NCI-H748 treated with DMSO at 0.1 percent for 48 hours (cell line): Measurements from ENCODE around the gene ZNF189.
A peak's percentile ranks its signal among the peaks of the same experiment; 100 is the strongest.

ENCODE experiments used
- DNase-seq: peaks from one replicate; lab custom pipeline; 2025; lab: John Stamatoyannopoulos, UW

The ZNF189 gene

DNA sequence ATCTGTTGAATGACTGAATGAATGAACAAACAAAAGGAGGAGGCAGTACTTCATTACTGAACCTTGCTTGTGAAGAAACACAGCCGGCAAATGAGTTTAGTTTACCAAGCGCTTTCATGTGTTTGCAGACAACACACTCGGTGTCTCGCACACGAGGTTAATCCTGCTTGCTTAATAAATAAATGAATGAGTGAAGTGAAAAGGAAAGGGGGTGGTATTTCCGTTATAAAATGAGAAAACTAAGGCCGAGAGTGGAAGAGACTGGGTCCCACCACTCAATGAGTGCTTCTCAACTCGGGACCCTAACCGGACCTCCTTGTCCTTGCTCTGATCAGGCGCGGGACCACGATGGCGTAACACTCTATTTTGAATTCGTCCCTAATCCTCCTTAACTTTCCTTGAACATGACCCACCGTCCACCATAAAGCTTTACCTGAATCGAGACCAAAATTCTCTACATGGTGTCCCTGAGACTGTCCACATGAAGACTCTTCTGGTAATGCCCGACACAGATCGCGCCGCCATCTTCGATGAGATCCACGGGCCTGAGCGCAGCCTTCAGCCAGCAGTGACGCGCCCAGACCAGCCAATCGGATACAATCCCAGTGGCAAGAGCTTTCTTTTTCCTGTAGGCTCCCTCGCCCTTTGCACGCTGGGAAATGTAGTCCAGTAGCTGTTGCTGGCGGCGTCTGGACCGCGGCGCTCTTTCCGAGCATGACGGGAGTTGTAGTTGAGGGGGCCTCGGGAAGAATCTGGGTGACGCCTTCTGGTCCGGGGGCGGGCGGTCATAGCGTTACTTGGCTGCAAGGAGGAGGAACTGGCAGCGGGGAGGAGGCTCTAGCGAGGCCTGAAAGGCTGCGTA is at the start of gene ZNF189, which contains the start of gene MRPL50:
ZNF189 (plus strand) TSS at position 784 of the 862 bp plus-strand sequence. CDS start 306 bp downstream, outside the sequence.
MRPL50 (minus strand) TSS at position 551 of the 862 bp plus-strand sequence; CDS start at position 525, 26 bp downstream.
- peak; percentile 98 for DNase-seq

DNA sequence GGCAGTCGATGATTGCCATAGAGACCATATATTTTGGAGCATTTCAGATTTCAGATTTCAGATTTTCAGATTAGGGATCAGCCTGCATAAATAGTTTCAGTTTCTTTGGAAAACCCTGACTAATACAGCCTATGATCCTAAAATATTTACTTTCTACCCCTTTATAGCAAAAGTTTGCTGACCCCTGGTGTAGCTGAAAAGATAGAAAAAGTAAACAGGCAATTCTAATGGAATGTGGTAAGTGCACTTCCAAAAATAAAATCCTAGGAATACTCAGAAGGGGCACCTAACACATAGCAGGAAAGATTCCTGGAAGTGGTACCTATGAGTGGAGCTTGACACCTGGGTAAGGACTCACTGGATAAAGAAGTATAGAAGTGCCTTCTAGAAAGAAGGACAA is 48.4 kb upstream of the ZNF189 start:
- no peak for DNase-seq

DNA sequence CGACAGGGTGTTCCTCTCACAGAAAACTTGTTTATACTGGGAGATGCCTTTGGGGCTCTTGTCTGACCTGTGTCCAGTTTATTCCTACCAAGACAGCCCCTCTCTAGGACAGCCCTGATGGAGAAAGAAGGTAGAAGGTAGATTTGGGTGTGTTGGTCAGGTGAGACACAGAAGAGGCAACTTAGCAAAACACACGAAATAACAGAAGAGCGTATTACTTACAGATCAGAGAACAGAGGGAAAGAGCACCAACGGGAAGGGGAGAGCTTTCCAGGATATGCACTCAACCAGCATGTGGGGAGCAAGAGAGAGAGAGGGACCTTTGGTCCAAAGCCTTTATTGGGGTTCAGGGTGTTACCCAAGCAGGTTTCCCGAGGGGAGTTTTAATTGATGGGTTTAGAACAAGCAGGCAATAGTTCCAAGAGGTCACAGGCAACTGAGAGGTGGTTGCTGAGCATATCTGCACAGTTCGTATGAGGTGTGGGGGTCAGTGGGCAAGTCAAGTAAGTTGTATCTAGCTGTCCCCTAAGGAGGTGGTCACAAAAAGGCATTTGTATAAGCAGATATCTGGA is 45.7 kb upstream of the ZNF189 start:
- DNase-seq = no peak

GRCh38 chr9:101353683-101354082 is 45.0 kb upstream of the ZNF189 start:
- no peak for DNase-seq

DNA sequence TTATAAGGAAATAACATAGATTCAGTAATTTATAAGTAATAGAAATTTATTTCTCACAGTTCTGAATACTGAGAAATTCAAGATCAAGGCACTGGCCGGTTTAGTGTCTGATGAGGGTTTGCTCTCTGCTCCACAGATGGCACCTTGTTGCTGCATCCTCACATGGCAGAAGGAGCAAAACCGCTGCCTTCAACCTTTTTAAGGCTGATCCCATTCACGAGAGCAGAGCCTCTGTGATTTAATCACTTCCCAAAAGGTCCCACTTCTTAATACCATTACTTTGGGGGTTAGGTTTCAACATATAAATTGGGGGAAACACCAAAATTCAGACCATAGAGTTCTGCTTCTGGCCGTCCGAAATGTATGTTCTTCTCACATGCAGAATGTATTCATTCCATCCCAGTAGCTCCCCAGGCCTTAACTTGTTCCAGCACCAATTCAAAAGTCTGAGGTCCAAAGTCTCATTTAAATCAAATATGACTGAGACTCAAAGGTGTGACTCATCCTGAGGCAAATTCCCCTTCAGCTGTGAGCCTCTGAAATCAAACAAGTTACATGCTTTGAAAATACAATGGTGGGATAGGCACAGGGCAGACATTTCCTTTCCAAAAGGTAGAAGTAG is 44.4 kb upstream of the ZNF189 start:
- DNase-seq = no peak

- DNase-seq = no peak
Observed at GRCh38 chr9:101354765-101355708, 43.6 kb upstream of the ZNF189 start.

- DNase-seq = no peak
Observed at GRCh38 chr9:101356619-101357018, 42.0 kb upstream of the ZNF189 start.

DNA sequence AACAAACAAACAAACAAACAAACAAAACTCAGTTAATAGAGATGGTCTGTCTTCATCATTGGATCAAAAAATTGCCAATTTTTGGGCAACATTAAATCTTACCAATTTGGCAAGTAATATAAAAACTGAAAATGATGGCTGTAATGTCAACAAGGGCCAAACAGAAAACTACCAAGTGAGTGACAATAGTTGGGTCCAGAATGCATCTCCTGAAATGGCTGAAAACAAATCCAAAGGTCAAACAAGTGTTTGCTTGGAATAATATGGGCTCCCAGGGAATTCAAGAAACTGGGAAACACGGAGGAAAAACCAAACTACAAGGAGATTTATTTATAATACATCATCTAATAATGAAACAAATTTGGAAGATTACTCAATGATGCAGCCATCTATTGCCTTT is 39.0 kb upstream of the ZNF189 start:
- DNase-seq = no peak

DNA sequence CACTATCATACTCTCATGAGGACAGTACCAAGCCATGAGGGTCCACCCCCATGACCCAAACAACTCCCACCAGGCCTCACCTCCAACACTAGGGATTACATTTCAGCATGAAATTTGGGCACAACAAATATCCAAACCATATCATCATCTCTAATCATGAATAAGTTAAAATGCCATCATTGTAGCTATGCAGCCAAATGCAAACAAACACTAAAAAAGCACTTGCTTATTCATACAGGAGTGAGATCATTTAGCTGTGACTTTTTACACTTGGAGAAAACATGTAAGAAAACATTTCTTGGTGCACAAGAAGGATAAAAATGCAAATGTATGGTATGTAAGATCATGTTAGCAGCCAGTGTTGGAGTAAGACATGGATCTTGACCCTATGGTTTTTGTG is 38.0 kb upstream of the ZNF189 start:
- DNase-seq = no peak

- DNase-seq = no peak
Observed at GRCh38 chr9:101362450-101362849, 36.2 kb upstream of the ZNF189 start.

DNA sequence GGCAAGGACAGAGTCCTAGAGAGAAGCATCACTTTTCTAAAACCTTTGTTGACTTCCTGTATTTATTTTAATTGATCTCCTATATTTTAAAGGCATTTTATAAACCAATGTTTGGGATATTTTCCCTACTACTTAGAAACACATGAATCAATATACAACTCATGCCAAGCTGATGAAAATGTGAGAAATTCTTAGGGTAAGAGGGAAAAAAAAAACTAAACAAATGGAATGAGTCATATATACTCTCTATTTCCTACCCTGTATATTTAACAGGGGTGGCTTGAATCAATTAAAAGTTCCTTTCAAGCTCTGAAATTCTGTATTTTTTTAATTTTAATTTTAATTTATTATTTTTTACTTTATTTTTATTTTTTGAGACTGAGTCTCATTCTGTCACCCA is 33.5 kb upstream of the ZNF189 start:
- DNase-seq = no peak

DNA sequence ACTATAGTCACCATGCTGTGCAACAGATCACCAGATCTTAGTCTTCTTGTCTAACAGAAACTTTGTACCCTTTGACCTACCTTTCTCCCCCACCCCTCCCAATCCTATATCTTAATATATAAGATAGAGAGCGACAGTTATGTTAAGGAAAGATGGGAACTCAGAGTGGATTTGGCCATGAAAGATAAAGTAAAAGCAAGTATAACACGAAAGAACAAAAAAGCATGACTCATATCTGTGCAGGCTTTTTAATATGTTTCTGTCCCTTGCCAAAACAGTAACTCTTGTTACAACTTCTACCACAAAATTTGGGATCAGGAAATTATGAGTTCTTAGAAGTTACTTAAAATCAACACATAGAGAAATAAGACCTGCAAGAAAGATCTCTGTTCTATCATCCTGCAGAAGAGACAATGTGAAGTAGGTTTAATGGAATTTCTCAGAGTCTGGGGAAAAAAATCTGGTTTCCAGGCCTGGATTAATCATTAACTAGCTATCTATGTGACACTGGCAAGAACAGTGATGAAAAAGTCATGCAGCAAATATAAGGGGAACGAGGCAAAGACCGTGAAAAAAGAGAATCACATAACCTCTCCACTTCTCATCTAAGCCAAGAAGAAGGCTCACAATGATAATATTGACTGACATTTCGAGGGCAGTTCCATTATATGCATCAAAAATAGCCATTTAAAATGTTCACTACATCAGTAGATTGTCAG is 32.5 kb upstream of the ZNF189 start:
- no peak for DNase-seq

DNA sequence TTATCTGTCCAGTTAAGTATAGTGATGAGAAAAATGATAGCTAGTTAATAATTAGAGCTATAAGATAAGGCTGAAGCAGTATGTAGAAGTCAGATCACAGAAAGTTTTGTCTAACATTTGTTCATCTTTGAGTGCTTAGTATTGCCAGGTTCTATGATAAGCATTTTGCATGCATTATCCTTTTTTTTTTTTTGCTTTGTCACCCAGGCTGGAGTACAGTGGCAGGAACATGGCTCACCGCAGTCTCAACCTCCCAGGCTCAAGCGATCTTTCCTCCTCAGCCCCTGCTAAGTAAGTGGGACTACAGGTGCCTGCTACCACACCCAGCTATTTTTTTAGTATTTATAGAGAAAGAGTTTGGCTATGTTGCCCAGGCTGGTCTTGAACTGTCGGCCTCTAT is 31.3 kb upstream of the ZNF189 start:
- no peak for DNase-seq

DNA sequence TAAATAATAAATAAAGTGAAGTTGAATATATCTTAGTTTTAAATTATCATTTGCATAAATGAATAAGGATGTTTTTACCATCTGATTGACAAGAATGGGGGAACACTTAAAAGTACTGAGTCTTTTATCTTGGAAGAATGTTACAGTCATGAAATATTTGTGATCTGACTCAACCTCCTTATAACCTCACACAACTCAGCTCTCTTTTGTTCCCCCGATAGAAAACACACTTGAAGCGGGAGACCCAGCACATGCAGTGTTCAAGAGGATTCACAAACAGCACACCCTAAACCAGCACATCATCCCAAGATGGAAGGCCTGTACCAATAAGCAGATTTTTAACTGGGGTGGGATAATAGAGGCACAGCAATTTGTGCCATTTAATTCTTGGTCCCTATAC is 29.4 kb upstream of the ZNF189 start:
- DNase-seq = no peak

DNA sequence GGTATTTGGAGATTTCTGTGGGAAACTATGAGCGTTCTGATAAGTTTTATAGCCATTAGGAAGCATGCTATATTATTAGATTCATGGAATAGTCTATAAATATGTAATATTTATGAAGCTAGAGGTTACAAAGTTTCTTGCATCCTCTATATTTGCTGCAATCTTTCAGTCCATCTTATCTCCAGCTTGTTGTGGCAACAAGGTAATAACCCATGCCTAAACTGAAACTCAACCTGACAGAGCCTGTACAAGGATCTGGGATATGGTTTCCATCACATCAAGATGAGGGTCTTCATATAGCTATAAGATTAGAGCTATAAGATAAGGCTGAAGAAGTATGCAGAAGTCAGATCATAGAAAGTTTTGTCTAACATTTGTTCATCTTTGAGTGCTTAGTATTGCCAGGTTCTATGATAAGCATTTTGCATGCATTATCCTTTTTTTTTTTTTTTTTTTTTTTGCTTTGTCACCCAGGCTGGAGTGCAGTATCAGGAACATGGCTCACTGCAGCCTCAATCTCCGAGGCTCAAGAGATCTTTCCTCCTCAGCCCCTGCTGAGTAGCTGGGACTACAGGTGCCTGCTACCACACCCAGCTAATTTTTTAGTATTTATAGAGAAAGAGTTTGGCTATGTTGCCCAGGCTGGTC is 28.6 kb upstream of the ZNF189 start:
- DNase-seq = no peak

GRCh38 chr9:101371813-101372212 is 26.8 kb upstream of the ZNF189 start:
- no peak for DNase-seq

DNA sequence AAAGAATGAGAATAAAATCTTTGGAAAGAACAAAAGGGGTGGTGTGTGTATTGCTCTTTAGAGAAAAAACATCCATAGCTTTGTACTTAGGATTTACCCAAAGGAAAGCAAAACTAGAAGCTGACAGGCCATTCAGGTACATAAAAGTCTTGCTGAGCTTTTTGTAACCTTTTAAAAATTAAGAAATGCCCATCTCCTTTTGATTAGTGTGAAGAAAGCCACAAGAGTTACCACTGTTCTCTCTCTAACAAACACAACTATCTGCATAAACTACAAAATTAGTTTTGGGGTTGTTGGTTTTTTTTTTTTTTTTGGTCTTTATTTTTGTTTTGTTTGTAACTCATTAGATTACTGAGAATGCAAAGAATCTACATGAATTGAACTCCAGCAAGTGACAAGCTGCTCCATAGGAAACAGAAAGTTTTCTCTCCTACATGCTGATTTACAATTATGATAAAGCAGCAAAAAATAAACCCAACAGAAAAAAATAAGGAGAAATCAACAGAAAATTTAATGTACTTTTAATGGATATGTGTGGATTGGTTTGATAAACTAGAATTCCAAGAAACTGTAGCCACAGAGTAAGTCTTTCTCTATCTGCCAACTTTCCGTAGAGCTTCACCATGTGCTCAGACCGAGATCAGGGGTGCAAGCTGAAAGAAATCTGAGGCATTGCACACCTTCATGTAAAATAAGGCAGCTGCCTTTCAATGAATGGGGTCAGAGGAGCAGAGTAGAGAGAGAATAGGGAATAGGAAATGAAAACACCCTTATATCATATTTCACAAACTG is 26.1 kb upstream of the ZNF189 start:
- DNase-seq = no peak

DNA sequence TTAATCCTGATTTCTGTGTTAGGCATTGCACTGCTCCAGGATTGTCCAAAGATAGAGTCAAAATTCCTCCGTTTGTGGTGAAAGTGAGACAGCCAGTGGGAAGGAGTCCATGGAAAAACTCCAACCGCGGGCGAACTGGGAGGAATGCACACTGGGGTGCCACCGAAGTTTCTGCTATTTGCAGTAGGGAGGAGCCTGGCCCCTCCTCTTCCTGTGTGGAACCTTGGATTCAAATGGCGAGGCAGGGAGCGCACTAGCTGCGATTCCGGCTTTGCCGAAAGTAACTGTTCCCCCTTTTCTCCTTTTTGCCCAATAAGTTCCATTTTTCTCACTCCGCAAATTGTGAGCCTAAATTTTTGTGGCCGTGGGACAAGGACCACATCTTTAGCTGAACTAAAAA is 23.1 kb upstream of the ZNF189 start:
- DNase-seq = no peak

DNA sequence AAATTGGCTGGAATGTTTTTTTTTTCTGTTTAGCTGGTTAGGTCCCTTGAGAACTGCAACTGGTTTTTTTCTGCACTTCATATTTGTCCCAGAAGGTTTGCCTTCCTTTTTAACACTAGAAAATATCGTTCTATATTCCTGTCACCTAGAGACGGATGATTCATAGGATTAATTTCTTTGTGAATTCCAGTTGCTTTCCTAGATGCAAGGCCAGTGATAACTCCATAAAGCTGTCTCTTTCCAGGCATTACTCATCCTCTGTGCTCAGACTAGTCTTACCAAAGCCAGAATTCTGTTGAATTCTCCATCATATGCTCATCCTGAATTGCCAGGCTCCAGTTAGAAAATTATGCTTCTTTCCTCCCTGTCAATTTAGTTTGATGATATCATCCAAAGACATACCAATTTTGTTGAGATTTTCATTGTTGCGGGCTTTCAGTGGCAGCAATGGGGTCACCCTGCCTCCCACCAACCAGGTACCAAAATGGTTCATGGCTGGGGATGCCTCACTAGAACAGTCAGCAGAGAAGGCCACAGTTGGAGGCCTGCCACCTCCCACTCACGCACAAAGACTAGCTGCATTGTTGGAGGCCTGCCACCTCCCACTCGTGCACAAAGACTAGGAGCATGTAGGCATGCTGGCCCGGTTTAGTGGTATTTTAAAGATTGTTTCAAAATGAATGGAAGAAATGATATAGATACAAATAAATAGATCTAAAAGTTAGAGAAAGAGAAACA is 22.4 kb upstream of the ZNF189 start:
- DNase-seq = no peak
